IPS-15b (cell line): ENCODE results near the gene PSEN2.

Experiments
- H3K27me3 ChIP-seq: one replicate; pipeline ENCODE4 v1.6.1; 2013; ENCODE audit warnings: low read length; ENCODE audit not compliant: control insufficient read depth, insufficient read depth
- H3K36me3 ChIP-seq: one replicate; pipeline ENCODE4 v1.6.1; 2013; ENCODE audit warnings: low read length; ENCODE audit not compliant: control insufficient read depth, insufficient read depth
- H3K4me1 ChIP-seq: one replicate; pipeline ENCODE4 v1.6.1; 2013; ENCODE audit warnings: mild to moderate bottlenecking, low read length; ENCODE audit not compliant: control insufficient read depth, insufficient read depth
- H3K4me3 ChIP-seq: one replicate; pipeline ENCODE4 v1.5.1; 2013; ENCODE audit warnings: low read depth, low read length
- H3K9ac ChIP-seq: one replicate; pipeline ENCODE4 v1.6.1; 2013; ENCODE audit warnings: low read depth, mild to moderate bottlenecking, low read length
- H3K9me3 ChIP-seq: one replicate; pipeline ENCODE4 v1.6.1; 2013; ENCODE audit warnings: mild to moderate bottlenecking, low read length; ENCODE audit not compliant: control insufficient read depth, insufficient read depth

The PSEN2 gene

GRCh38 chr1:226870401-226871279, at the start of gene PSEN2:
Gene PSEN2 (plus strand): TSS chr1:226870616. CDS start chr1:226881908, 11,292 bp downstream.
- Histone ChIP-seq H3K4me1 (peaks cover 2% of the 10 kb centered on the region), H3K9ac (no peak within 1 kb of the TSS)

GRCh38 chr1:226820941-226821718, 49.3 kb upstream of the PSEN2 start:
- Histone ChIP-seq H3K4me1 (no peaks in the 10 kb centered on the region), H3K9me3 (no peaks in the 10 kb centered on the region), H3K36me3 (no peaks in the 10 kb centered on the region), H3K4me3 (no peak overlapping the region), H3K27me3 (no peaks in the 10 kb centered on the region), H3K9ac (no peak overlapping the region)

More at GRCh38 chr1:226870401-226871279, at the start of gene PSEN2:
- peak within 1 kb of the TSS; percentile 50 for H3K4me3 ChIP-seq
- H3K27me3 ChIP-seq, result peaks cover 5% of the 10 kb centered on the region
- H3K9me3 ChIP-seq, result no peaks in the 10 kb centered on the region
- no peaks in the 10 kb centered on the region for H3K36me3 ChIP-seq

GRCh38 chr1:226821719-226822085, 48.7 kb upstream of the PSEN2 start:
- Histone ChIP-seq H3K36me3 (no peaks in the 10 kb centered on the region), H3K27me3 (no peaks in the 10 kb centered on the region), H3K9me3 (no peaks in the 10 kb centered on the region), H3K4me3 (no peak overlapping the region), H3K9ac (no peak overlapping the region), H3K4me1 (no peaks in the 10 kb centered on the region)

- Histone ChIP-seq H3K4me3 (no peak overlapping the region), H3K9me3 (no peaks in the 10 kb centered on the region), H3K4me1 (no peaks in the 10 kb centered on the region), H3K36me3 (no peaks in the 10 kb centered on the region), H3K9ac (no peak overlapping the region), H3K27me3 (no peaks in the 10 kb centered on the region)
Observed at GRCh38 chr1:226823643-226824042, 46.8 kb upstream of the PSEN2 start.

- Histone ChIP-seq H3K36me3 (no peaks in the 10 kb centered on the region), H3K4me1 (no peaks in the 10 kb centered on the region)
Observed at GRCh38 chr1:226825037-226825745, 45.2 kb upstream of the PSEN2 start.

GRCh38 chr1:226825746-226826100, 44.7 kb upstream of the PSEN2 start:
- Histone ChIP-seq H3K4me1 (no peaks in the 10 kb centered on the region), H3K4me3 (no peak overlapping the region), H3K9ac (no peak overlapping the region), H3K36me3 (no peaks in the 10 kb centered on the region), H3K9me3 (no peaks in the 10 kb centered on the region), H3K27me3 (no peaks in the 10 kb centered on the region)

More at GRCh38 chr1:226825037-226825745, 45.2 kb upstream of the PSEN2 start:
- H3K9ac ChIP-seq, result no peak overlapping the region
- H3K27me3 ChIP-seq, result no peaks in the 10 kb centered on the region
- no peaks in the 10 kb centered on the region for H3K9me3 ChIP-seq
- no peak overlapping the region for H3K4me3 ChIP-seq

GRCh38 chr1:226826479-226827261, 43.7 kb upstream of the PSEN2 start:
- H3K9ac ChIP-seq, result no peak overlapping the region
- no peaks in the 10 kb centered on the region for H3K9me3 ChIP-seq
- no peaks in the 10 kb centered on the region for H3K4me1 ChIP-seq
- H3K4me3 ChIP-seq, result no peak overlapping the region
- H3K27me3 ChIP-seq, result no peaks in the 10 kb centered on the region
- no peaks in the 10 kb centered on the region for H3K36me3 ChIP-seq

- H3K4me3 ChIP-seq, result no peak overlapping the region
- H3K9ac ChIP-seq, result no peak overlapping the region
- no peaks in the 10 kb centered on the region for H3K36me3 ChIP-seq
- H3K9me3 ChIP-seq, result no peaks in the 10 kb centered on the region
- no peaks in the 10 kb centered on the region for H3K4me1 ChIP-seq
- no peaks in the 10 kb centered on the region for H3K27me3 ChIP-seq
Observed at GRCh38 chr1:226827458-226827857, 43.0 kb upstream of the PSEN2 start.

- no peaks in the 10 kb centered on the region for H3K36me3 ChIP-seq
- H3K9me3 ChIP-seq, result no peaks in the 10 kb centered on the region
- H3K9ac ChIP-seq, result no peak overlapping the region
- H3K27me3 ChIP-seq, result no peaks in the 10 kb centered on the region
- H3K4me1 ChIP-seq, result no peaks in the 10 kb centered on the region
- H3K4me3 ChIP-seq, result no peak overlapping the region
Observed at GRCh38 chr1:226827968-226828513, 42.4 kb upstream of the PSEN2 start.

GRCh38 chr1:226829105-226829504, 41.3 kb upstream of the PSEN2 start:
- H3K9me3 ChIP-seq, result no peaks in the 10 kb centered on the region
- no peaks in the 10 kb centered on the region for H3K4me1 ChIP-seq
- no peaks in the 10 kb centered on the region for H3K27me3 ChIP-seq
- H3K4me3 ChIP-seq, result no peak overlapping the region
- H3K36me3 ChIP-seq, result no peaks in the 10 kb centered on the region
- H3K9ac ChIP-seq, result no peak overlapping the region

GRCh38 chr1:226831953-226832352, 38.5 kb upstream of the PSEN2 start:
- Histone ChIP-seq H3K9me3 (no peaks in the 10 kb centered on the region), H3K9ac (no peak overlapping the region), H3K4me3 (no peak overlapping the region), H3K4me1 (no peaks in the 10 kb centered on the region), H3K27me3 (no peaks in the 10 kb centered on the region), H3K36me3 (no peaks in the 10 kb centered on the region)
